ENCODE results near the gene AP5S1.
"Not testable (repeated sequence)": the region's sequence is repeated elsewhere in the genome, so short reads cannot be mapped to it uniquely, and the experiment has no call there.

Gene AP5S1, protein sequence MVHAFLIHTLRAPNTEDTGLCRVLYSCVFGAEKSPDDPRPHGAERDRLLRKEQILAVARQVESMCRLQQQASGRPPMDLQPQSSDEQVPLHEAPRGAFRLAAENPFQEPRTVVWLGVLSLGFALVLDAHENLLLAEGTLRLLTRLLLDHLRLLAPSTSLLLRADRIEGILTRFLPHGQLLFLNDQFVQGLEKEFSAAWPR

DNA sequence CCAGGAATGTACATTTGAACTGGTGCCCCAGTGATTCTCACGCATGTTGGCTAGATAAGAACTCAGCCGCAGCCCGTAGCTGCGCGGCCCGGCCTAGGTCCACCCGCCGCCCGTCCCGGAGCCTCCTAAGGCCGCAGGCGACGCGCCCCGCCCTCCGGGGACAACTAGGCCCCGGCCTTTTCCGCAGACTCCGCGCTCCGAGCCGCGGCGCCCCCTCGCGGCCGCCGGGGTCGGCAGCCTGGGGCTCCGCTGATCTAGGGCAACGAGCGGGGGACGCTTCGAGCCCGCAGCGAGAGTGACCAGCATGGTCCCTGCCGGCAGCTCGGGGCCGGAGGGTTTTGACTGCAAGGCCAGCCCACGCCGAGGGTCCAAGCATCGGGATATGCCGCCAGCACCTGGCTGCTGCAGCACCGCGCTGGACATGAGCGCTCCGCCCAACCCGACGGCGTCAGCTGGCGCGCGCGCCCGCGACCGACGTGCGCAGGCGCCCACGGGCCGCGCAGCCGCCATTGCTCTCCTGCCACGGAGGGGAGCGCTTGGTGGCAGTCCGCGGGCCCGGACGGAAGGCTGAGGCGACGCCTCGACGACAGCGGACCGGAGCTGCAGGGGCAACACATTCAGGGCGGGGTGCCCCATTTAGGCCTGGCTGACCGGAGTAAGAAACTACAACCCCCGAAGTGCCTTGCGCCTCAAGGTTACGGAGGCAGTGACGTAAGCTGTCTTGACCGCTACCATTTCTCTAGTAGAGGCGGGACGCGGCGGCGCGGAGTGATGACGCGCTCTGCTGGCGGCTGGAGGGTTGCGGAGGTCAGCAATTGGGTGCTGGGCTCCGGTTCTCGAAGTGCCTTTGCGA, at the start of gene AP5S1:
Gene AP5S1, plus strand, starts transcription at position 500 of the 853 bp plus-strand sequence. CDS start 1,571 bp downstream, outside the sequence.
- peak; percentile 97 for DNase-seq

DNA sequence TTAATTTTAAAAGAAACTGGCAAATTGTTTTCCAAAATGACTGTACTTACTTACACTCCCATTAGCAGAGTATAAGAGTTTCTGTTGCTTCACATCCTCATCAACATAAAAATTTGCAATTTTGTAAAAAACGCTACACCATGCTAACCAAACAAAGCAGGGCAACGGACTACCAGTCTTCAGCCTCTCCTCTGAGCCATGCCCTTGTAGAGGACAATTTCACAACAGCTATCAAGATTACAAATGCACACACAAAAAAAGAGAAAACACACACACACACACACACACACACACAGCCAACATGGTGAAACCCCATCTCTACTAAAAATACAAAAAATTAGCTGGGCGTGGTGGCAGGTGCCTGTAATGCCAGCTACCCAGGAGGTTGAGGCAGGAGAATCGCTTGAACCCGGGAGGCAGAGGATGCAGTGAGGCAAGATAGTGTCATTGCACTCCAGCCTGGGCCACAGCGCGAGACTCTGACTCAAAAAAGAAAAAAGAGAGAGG, 48.7 kb upstream of the AP5S1 start:
- DNase-seq: no peak

DNA sequence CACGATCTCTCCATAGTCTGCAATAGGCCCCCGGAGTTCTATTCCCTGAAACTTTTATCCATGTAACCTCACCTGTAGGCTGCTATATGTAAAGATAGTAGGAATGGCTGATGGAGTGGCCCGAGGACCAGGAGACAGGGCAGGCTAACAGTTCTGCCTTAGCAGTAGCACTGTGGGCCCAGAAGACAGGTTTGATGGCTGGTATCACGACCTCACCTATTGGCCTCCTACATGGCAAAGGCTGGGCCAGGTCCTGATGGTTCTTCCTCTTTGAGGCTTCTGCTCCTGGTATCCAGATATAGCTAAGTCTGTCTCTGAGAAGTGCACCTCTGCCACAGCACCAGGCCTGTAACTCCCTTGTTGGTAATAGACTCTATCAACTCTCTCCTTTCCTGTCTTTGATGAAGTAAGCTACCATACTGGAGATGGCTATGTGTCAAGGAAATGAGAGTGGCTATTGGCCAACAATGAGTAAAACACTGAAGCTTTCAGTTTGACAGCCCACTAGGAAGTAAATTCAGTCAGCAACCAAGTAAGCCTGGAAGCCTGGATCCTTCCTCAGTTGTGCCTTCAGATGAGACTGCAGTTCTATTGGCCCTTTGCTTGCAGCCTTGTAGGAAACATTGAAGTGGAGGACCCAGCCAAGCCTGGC, 44.8 kb upstream of the AP5S1 start:
- DNase-seq: no peak

DNA sequence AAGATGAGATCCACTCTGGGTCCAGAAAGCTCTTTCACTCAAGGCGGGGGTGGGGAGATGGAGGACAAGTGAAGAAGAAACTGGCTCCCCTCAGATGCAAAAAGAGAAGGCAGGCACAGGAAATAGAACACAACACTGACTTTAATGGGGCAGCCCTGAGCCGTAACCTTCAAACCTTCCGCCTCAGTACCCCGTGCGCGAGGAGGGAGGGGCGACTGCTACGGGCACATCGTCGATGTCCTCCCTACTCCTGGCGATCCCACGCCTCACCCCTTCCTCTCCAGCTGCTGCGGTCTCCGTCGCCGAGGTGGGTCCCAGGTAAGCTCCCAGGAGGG, 43.0 kb upstream of the AP5S1 start:
- DNase-seq: no peak

DNA sequence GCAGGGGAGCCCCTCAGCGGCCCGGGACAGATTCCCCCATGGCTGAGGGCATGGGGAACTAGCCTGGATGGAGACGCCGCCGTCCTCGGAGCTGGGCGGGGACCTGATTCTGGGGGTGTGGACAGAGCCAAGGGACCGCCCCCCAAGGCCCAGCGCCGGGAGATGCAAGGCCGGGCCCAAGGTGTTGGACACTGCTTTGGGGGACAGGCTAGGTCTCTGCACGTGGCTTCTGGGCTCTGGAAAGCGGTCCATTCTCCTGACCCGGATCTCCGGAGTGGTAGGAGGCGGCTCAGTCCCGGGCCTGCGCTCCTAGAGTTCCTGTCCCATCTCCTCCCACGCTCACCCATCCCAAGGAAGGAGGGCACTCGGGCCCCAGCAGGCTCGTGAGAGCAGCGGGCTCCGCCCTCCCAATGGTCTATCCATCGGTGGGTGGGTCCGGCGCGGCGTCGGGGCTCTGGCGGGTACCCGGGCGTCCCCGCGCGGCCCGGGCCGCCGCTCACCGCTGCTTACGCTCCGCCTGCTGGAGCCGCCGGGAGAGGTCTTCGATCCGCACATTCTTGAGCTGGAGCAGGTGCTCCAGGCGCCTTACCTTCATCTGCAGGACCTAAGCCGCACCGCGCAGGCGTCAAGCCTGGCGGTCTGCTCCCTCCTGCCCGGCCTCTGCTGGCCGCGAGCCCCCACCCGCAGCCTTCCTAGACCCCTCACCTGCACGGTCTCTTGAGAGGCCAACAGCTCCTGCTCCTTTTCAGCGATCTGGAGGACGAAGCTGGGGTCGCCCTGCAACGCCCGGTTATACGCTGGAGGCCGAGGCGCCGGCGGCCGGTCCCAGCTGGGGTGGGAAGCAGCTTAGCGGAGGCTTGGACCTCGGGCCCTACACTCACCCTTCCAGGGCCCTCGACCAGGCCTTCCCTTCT, 42.4 kb upstream of the AP5S1 start:
- DNase-seq: peak; percentile 55

DNA sequence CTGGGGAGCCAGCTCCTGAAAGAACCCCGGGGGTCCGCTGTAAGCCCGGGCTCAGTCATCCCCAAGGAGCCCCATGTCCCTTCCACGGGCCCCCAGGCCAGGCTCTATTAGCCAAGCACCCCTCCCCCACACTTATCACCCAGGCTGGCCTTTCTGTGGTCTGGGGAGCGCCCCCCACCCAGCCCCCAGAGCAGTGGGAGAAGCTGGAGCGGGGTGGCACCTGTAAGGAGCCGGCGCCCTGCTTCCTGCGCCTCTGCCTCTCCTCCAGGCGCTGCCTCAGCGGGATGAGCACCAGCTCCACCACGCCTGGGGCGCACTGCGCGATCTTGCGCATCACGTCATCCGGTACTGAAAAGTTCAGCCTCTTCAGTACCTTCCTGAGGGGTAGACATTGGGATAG, 41.4 kb upstream of the AP5S1 start:
- DNase-seq: no peak

DNA sequence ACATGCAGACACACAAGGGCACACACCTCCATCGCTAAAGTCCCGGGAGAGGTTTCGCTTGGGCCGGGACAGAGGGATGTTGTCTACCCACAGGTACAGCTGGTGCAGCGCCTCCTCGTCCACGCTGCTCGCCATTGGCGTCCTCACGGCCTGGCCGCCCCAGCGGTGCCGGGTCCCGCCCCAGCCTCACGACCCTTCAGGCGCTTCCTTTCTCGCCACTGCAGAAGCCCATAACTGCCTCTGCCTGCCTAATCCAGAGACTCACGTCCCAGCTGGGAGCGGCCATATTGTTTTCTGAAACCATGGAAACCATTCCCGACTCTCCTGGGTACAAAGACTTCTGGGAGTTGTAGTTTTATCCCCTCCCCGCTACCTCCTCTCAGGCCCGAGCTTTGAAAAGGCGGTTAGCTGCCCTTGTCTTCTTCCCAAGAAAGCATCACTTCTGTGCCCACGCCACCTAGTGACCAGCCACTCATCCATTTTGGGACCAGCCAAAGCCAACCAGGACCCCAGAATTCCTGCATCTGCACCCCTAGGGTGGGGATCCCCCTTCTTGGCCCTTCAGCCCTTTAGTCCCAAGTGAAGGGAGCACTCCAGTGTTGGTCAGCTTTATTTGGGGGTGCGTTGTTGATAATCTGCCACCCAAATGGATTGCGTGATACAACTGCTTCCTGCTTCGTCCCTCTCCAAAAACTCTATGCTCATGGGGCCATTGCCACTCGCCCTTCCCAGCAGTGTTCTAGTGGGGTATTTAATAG, 39.0 kb upstream of the AP5S1 start, which contains the start of gene SPEF1:
Gene SPEF1, minus strand, starts transcription at position 296 of the 758 bp plus-strand sequence. Its CDS starts 161 bp downstream, at position 135.
- peak; percentile 77 for DNase-seq

DNA sequence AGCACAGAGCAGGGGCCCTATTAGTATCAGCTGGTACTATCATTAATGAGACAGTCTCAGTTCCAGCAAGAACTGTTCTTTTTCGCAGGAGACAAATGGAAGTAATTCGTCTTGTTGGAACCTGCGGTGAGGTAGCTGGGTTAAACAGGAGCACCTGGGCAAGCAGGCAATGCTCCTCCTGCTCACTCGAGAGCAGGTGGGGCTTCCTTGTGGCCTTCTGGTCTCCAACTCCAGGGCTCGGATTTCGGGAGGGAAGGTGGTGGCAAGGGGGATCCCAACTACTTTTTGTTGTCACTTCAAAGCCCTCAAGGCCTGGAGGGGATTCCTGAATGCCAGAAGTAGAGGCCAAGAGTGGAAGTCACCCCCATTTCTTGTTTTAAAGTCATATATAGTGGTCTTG, 37.8 kb upstream of the AP5S1 start:
- DNase-seq: no peak

DNA sequence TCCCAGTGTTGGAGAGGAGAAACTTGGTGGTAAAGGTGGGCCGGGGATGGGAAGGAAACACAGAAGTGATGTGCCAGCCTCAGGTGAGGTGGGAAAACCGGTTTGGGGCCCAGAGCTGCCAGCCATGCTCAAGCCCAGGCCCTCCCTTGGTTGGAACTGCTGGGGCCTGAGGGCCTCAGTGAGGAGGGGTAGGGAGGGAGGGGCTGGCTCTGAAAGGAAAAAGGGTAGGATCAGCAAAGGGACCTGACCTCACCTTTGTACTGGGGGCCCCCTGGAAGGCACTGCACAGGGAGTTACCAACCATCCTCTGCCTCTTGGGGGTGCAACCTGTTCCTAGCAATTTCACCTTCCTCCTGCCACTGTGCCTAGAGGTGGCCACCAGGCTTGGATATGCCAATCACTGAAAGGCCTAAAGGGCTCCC, 37.3 kb upstream of the AP5S1 start:
- no peak for DNase-seq

DNA sequence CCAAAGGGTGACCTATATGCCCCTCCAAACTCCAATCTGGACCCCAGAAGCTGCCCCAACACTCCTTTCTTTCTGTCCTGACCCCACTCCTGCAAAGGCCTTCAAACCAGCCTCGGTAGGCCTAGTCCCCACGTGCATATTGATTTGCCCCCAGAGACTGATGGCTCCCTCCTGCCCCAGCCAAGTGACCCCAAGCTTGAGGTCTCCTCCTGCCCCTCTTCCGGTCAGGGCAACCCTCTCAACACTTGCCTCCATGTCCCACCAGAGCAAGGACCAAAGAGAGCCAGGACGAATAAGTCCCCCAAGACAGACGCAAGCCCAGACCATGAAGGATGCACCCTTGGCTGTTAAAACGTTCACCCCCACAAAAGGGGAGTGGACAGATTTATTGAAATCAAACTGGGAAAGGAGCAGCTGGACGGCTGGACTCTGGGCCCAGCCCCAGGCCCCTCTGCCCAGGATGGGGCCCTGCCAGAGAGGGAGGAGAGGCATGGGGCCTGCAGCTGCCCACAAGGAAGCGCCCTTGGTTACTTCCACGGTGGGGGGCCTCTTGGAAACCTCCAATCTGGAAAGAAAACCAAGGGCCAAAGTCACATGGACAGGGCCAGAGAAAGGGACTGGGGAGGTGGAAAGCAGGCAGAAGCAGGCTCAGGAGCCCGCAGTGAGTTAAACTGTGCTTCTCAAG, 36.7 kb upstream of the AP5S1 start:
- no peak for DNase-seq

DNA sequence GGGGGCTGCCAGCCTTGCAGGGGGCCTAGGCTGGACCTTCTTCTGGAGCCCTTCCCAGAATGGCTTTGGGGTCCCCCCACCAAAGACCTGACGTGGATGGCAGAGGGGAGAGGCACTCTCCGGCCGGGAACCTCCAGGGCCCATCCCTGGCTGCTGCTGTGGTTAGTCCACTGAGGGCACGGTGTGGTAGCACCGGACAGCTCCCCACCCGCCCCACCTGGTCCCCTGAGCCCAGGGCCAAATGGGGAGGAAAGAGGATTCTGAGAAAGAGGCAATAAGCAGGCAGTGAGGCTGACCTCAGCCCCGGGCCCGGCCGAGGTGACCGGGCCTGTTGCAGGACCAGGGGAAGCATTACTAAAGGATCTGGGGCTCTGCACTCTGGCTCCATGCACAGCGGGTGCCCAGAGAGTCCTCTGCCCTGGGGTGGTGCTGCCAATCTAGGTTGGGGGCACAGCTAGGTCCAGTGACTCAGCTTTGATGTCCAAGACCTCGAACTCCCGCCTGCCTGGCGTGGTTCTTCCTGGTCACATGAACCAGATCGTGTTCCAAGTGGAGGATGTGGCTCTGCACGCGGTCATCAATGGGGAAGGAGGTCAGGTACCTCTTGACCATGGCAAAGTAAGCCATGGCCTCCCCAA, 36.0 kb upstream of the AP5S1 start:
- no peak for DNase-seq

DNA sequence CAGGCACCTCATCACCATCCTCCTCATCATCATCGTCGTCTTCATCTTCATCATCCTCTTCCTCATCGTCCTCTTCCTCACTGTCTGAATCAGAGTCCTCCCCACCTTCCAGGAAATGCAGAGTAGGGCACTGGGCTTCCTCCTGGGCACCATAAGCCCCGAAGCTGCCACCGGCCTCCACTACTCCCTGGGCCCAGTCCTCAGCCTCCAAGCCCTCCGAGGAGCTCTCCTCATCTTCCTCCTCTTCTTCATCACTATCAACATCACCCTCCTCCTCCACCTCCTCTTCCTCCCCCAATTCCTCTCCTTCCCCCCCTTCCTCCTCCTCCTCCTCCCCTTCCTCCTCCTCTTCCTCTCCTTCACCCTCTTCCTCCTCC, 35.5 kb upstream of the AP5S1 start:
- DNase-seq: no peak

DNA sequence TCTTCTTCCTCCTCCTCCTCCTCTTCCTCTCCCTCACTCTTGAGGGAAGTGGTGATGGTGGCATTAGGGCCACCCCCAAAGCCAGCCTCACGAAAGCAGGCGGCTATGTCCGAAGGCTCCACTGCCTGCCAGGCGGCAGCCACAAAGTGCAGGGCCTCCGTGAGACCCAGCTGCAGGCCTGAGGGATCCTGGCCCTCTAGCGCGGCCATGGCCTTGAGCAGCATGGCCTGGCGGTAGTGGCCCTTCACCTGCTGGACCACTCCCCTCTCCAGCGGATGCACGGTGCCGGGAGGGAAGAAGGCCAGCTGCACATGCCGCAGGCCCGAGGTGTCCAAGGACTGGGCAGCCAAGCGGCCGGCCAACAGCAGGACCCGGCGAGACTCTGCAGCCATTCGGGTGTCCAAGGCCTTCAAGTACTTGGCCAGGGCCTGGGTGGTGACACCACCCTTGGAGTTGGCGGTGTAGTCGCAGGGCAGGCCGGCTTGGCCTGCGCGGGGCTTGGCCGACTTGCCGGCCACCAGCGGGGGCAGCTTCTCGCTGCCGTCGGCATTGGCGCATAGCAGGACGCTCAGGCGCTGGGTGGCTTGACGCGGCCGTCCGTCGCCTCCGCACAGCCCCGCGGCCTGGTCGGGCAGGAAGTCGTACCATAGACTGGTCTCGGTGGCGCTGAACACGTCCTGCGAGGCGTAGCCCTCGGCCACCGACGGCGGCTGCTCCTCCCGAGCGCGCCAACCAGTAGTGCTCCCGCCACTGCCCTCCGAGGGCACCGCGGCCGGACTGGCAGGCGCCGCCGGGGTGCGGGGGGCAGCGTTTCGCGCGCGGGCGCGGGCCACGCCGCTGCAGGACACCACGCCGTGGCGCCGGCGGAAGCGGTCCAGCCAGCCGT, 34.9 kb upstream of the AP5S1 start:
- DNase-seq: no peak

DNA sequence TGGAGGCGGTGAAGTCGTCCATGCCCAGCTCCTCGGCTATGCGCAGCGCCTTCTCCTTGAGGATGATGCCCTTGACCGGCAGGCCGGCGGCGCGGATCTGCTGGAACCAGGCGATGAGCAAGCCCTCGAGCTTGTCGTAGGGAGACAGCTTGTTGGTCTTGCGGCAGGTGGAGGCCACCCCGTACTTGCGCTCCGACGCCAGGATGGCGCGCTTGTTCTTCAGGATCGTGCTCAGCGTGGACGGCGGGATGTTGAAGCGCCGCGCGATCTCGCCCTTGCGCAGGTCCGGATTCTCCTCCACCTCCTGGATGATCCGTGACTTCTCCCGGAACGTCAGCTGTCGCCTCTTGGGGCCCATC, 34.2 kb upstream of the AP5S1 start:
- DNase-seq: peak; percentile 53

DNA sequence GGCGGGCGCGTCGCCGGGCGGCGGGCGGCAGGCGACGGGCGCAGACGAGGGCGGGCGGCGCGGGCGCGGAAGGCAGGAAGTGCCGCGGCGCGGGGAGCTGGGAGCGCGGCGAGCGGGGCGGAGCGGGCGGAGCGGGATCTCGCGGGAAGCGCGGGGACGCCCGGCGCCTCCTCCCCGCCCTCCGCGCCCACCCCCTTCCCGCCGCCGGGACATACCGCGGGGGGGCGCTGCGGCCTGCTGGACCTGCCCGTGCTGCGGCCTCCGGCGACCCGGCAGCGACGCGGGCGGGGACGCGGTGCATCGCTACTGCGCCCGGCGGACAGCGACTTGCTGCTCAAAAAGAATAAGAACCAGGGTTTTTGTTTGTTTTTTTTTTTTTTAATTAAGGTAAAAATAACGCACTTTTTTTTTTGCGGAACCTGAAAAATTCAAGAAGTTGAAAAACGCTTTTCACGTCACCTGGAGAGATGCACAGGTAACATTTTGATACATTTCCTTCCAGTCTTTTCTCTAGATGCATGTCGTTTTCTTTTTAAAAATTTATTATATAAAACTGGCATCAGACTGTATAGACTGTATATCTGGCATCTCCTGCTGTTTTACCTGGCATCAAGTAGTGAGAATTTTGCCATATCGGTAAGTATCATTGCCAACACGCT, 33.6 kb upstream of the AP5S1 start, which contains the start of gene CENPB:
Gene CENPB, minus strand, starts transcription at position 76 of the 659 bp plus-strand sequence. CDS start 257 bp downstream, outside the sequence.
- peak; percentile 94 for DNase-seq

DNA sequence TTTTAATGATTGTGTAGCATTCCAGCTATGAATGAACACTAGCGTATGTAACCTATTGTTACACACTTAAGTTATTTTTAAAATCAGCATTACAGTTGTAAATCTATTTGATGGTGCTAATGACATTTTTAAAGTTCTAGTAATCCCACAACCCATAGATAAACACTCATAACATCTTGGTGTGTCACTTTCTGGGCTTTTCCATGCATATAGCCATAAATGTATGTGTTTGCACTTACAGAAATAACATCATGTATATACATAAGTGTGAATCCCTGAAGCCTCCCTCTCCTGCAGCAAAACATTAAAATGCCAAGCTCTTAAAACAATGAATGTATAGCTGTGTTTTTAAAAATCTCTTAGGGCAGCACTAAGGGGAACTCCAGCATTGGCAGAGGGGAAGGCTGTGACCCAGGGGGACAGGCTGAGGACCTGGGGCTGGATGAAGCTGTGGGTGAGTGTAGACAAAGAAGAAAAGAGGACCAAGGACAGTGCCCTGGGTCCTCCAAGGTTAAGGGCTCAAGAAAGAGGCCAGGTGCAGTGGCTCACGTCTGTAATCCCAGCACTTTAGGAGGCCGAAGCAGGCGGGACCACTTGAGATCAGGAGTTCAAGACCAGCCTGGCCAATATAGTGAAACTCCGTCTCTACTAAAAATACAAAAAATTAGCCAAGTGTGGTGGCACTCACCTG, 32.9 kb upstream of the AP5S1 start:
- no peak for DNase-seq

DNA sequence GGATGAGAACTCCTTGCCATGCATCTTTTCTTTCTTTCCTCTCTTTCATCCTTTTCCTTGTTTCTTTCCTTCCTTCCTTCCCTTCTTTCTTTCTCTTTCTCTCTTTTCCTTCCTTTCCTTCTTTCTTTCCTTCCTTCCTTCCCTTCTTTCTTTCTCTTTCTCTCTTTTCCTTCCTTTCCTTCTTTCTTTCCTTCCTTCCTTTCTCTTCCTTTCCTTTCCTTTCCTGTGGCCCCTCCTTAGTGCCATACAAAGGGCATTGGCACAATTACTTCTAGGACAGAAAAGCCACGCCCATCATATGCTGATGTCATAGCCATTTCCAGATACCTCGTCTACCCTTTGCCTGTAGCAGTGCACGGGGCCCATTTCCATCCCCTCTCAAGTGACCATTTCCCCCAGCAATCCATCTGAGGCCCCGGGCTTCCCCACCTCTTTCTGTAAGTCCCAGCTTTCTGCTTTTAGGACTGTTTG, 31.6 kb upstream of the AP5S1 start:
- no peak for DNase-seq

DNA sequence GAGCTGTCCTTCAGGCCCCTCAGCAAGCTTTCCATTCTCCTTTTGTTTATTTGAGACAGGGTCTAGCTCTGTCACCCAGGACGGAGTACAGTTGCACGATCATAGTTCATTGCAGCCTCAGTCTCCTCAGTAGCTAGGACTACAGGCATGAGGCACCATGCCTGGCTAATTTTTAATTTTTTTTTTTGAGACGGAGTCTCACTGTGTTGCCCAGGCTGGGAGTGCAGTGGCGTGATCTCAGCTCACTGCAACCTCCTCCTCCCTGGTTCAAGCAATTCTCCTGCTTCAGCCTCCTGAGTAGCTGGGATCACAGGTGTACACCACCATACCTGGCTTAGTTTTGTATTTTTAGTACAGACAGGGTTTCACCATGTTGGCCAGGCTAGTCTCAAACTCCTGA, 31.1 kb upstream of the AP5S1 start:
- DNase-seq: not testable (repeated sequence)

All from activated CD4-positive, alpha-beta T cell treated with anti-CD3 and anti-CD28 coated beads, Interleukin-10, Interleukin-2, amounts not matched to agents 100 ng/mL and 50 ng/mL, durations not matched to agents 16 hours and 8 hours (primary cell).